ENCODE results near the gene OXCT1.
"Not testable (repeated sequence)": the region's sequence is repeated elsewhere in the genome, so short reads cannot be mapped to it uniquely, and the experiment has no call there.

Gene OXCT1

DNA sequence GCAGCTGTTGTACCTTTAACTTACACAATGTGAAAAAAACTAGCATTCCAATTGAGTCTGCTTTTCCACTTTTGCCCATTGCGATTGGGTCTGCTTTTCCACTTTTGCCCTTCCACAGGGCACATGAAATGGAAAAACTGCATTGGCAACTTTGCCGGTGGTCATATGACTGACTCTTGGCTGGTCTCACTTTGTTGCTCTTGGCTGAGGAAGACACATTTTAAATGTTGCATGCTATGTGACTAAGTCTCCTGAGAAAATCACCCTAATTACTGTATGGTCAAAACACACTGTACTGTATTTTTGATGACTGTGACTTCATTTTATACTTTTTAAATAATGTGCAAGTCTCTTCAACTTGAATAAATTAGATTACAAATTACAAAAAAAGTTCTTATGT, 1.6 kb upstream of the OXCT1 start:
- DNase-seq, result no peak

DNA sequence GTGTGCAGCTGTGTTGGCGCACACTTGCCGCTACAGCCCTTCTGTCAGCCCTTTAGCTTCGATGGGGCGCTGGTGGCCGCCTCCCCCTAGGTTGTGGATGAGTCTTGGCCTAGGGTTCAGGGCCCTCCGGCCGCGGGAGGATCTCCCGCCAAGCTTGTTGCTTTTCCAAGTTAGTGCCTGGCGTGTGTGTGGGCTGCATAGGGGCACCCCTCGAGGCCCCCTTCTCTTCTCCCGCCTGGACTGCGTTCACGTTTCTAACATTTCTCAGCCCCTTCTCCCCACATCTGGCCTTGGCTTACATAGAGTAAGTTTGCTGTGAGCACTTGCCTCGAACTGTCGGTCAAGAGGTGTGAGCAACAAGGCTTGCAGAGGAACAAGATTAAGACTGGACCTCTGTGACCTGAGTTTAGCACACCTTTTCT, 413 bp upstream of the OXCT1 start:
- no peak for DNase-seq

GRCh38 chr5:41869151-41869723, 988 bp downstream of the OXCT1 start:
- peak; percentile 60 for DNase-seq

GRCh38 chr5:41863871-41864486, 6.2 kb downstream of the OXCT1 start:
- no peak for DNase-seq

GRCh38 chr5:41858890-41859289, 11.3 kb downstream of the OXCT1 start:
- DNase-seq, result no peak

DNA sequence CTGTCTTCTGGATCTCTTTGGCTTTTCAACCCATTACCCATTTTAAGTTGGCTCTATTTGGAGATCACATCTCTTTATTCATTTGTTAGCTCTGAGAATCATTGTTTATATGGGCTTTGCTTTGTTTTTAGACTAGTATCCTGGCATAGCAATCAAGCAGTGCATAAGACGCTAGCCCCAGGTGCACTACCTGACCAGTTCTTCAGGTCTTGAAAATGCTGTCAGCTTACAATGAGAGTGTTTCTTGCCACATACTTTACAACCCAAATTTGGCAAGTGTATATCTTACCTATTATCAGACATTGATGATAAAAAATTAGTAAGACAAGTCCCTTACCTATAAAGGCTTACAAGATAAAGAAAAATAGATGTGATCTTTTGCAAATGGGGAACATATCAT, 12.2 kb downstream of the OXCT1 start:
- no peak for DNase-seq

DNA sequence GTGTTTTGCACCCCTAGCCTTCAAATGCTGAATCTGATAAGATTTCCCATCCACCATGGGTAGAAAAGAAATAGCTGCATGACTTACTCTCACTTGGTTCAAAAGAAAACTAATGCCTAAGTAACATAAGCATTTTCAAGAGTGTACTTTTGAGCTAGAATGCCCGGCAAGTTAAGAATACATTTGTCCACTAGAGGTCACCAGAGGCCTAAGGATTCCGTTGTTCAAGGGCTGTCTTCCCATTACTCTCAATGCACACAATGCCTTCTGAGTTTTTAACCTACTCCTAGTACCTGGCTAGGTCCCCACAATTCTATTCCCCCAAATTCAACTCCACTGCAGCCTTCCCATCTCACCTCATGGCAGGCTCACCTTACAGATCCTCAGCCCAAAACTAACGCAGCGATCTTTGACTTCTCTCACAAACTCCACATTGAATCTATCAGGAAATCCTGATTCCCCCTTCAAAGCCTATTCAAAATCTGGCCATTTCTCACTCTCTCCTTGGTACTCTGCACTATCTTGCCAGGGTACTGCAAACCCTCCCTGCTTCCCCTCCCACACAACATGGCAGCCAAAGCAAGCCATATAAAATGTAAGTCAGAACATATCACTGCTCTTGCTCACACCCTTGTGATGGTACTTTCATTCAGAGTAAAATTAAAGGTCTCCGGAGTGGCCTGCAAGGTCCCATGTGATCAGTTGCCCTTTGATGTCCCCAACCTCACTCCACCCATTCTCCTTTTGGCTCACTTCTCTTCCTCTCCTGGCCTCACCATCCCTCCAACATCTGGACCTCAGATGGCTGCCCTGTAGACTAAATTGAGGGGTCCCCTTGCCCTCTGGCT, 13.4 kb downstream of the OXCT1 start:
- DNase-seq, result peak; percentile 84

DNA sequence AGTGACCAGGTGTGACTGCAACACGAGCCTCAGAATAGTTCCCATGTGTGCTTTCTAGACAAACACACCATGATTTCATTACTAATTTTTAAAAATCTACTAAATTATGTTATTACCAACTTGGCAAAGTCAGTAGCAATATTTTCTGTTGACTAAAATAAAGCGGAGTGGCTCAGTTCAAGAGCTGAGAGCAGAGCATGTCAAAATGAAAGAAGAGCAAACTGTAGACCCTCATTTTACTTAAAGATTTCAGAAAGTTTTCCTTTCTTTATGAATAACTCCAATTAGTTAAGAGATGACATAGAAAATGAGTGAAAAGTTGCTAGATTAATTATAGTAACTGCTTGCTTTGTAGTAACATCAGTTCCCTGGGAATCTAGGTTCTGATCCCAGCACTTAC, 17.9 kb downstream of the OXCT1 start:
- DNase-seq, result no peak

GRCh38 chr5:41851116-41851515, 19.1 kb downstream of the OXCT1 start:
- no peak for DNase-seq

- DNase-seq, result no peak
These were observed 21.2 kb downstream of the OXCT1 start for GRCh38 chr5:41848983-41849382.

DNA sequence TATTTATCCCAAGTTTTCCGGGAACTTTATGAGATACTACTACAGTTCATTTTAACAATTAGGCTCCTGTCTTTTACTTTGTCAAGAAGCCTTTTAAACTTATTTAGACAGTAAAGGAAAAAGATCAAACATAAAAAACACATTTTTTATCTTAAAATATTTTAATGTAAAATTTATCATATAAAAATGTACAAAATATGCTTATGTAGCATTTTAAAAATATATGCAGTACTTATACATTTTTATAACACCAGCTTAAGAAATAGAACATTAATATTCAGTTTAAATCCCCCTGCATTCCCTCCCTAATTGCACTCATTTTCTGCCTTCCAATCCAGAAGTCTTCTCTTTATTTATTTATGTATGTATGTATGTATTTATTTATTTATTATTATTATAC, 24.5 kb downstream of the OXCT1 start:
- DNase-seq, result not testable (repeated sequence)

DNA sequence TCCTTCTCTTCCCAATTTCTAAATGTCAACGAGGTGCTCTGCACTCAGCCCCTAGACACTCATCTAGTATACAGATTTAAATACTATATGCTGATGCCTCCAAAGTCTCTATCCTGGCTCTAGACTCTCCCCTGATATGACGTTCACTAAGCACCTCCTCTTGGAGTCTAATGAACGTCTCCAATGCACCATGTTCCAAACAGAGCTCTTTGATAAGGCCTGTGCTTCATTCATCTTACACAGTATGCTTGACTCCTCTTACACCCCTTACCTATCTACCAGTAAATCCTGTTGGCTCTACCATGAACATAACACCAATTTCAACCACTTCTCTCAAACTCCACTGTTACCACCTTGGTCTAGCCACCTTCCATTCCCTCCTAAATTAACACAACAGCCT, 25.7 kb downstream of the OXCT1 start:
- no peak for DNase-seq

DNA sequence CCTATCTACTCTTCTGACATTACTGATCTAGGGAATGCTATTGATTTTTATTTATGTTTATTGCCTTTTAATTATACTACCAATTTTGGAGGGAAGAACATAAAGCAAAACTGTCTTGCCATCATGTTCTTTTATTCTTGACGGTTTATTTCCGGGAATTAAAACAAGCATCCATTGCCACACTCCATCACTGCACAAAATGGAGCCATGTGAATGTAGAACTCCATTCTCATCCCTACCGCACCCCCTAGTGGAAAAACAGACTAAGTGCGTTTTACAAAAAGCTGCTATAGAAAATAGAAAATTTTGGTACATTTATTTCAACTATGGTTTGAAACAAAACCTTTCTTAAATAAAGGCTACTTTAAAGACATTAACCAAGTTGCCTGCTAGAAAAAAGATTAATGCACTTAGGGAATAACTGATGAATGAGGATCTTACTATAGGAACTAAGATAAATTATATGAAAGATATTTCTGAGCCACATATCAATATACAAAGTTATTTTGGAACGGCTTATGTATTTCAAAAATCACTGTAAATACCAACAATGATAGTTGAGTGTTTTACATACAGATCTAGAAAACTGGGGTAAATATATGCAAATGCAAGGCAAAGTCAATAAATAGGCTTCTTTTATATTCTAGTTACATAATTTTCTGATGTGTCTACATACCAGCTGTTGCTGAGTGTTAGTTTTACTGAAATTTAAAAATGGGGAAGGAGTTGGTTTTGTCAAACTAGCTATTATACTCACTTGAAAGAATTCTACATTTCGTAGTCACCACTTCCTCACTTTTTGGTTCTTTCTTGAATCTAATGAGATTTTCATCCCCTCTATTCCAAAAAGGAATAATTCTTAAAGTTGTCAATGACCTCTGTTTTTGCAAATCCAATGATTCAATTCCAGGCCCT, 26.5 kb downstream of the OXCT1 start:
- DNase-seq, result peak; percentile 87

GRCh38 chr5:41842777-41843176, 27.4 kb downstream of the OXCT1 start:
- no peak for DNase-seq

DNA sequence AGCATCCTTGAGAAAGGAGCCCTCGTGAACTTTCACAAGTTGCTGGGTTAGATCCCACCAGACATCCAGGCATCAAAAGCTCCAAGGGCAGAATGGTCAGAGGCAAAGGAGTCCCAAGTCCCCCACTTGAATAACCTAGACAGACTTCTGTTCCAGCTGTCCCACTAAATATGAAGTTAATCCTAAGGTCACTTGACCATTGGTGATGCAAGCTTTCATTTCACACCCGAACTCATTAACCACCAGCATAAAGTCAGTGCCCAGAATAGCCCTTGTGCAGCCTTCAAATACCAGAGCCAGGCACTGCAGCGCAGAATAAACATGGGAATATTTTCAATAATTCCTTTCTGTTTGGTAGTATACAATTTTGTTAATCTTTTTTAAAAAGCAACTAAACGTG, 28.9 kb downstream of the OXCT1 start:
- DNase-seq, result no peak

DNA sequence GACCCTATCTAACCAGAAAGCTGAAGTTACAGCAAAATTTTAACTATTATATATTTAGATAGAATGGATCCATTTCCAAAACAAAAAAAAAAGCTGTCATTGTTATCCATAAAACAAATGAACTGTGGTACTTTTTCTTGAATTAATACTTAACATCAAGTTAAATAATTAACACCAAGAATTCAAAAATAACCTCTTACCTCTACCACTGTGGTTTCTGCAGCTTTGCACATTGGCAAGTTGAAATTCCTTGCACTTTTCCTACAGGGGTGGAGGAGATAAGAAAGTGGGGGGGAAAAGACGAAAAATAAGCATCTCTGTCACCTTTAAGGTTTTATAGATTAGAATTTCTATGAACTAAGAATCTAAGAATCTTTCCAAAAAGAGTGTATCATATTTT, 30.0 kb downstream of the OXCT1 start:
- DNase-seq, result no peak

DNA sequence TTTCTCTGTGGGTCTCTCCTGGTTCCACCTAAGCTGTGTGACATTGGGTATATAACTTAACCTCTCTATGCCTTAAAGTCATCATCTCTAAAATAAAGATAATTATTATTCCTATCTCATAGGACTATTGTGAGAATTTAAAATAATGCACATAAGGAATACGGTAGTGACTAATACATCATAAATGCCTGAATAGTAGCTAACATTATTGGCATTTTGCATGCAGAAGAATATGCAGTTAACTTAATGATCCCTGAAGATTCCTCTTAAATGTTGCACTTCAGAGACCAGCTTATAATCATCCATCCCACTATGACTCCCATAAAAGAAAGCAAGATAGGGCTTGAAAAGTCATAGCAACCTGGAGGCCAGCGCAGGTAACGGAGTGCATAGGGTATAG, 32.4 kb downstream of the OXCT1 start:
- no peak for DNase-seq

DNA sequence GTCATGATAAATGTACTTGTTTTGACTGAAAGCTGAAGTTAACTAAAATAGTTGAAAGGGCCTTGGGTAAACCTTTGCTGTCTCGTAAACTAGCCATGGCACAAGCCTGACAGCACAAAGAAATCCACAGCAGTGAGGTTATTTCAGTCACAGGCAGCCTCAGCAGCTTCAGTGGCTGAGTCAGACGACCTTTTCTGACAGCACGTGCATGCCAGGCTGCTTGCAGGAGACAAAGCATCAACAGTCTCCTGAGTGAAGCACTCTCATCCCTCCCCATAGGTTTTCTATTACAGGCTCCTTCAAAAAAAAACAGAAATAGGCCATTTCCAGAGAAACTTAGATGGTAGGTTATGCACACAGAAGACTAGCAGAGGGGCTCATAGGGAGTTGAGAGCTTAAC, 34.6 kb downstream of the OXCT1 start:
- DNase-seq, result peak; percentile 78

- DNase-seq, result no peak
These were observed 35.7 kb downstream of the OXCT1 start for GRCh38 chr5:41834506-41834905.

- no peak for DNase-seq
These were observed 37.8 kb downstream of the OXCT1 start for GRCh38 chr5:41832430-41832829.

DNA sequence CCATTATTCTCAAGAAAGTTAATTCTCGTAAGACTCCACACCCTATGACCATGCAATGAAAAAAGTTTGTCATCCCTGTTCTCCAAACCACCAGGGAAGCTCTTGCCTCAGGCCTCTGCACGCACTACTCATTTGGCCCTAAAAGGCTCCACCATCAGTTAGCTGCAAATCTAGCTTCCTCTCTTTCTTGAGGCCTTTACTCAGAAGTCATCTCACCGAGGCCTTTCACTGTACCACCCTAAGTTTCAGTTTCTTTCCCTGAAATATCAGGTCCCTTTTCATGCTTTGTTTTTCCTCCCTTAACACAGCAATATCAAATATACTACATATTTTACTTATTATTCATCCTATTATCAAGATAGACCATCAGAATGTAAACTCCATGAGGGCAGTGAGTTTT, 39.1 kb downstream of the OXCT1 start:
- no peak for DNase-seq

DNA sequence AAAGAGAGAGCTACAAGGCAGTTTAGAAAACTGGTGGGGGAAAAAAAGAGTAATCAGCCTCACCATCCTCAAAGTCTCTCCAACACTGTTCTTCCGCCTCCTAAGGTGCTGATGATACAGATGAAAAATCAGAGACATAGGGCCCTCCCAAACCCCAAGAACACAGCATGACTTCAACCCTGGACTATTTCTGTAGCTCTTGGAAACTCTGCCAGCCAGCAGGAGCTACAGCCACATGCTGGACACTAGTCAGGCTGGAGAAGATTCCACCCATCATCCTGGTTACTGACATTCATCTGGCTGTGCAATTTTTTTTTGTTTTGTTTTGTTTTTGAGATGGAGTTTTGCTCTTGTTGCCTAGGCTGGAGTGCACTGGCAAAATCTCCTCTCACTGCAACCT, 42.4 kb downstream of the OXCT1 start:
- no peak for DNase-seq

- DNase-seq, result no peak
These were observed 48.2 kb downstream of the OXCT1 start for GRCh38 chr5:41822036-41822435.
